Measurements from ENCODE around the gene IRF2BPL. TPM values are rescaled to one million over a fixed set of nuclear protein-coding genes. Genes with fewer than 3 reads are reported as not detected.

IRF2BPL gene
- polyA plus RNA-seq (ENCODE audit: insufficient read length in 3 of 3) = 10 to 100 TPM; 42.5 to 48.1 (median 45.5) TPM

- peak in 2 of 3 donors; percentile 92 to 95 for DNase-seq (ENCODE audit: low read depth in 3 of 3, low spot score in 2 of 3)
These were observed at the start of gene IRF2BPL for GRCh38 chr14:77028384-77029231. Gene IRF2BPL, minus strand, starts transcription at chr14:77028708. Its CDS starts 916 bp downstream, at chr14:77027792.

- no peak for DNase-seq (ENCODE audit: low read depth in 3 of 3, low spot score in 2 of 3)
These were observed 48.5 kb upstream of the IRF2BPL start for GRCh38 chr14:77077040-77077439.

- DNase-seq (ENCODE audit: low read depth in 3 of 3, low spot score in 2 of 3) = peak in 1 of 3 donors; percentile 55
These were observed 47.7 kb upstream of the IRF2BPL start for GRCh38 chr14:77076113-77076631.

GRCh38 chr14:77074969-77075368 is 46.5 kb upstream of the IRF2BPL start:
- DNase-seq (ENCODE audit: low read depth in 3 of 3, low spot score in 2 of 3) = no peak

- no peak for DNase-seq (ENCODE audit: low read depth in 3 of 3, low spot score in 2 of 3)
These were observed 43.5 kb upstream of the IRF2BPL start for GRCh38 chr14:77071938-77072388.

GRCh38 chr14:77069551-77069950 is 41.0 kb upstream of the IRF2BPL start:
- no peak for DNase-seq (ENCODE audit: low read depth in 3 of 3, low spot score in 2 of 3)

GRCh38 chr14:77068517-77069200 is 40.2 kb upstream of the IRF2BPL start:
- no peak for DNase-seq (ENCODE audit: low read depth in 3 of 3, low spot score in 2 of 3)

- DNase-seq (ENCODE audit: low read depth in 3 of 3, low spot score in 2 of 3) = peak in 1 of 3 donors; percentile 58
These were observed 39.4 kb upstream of the IRF2BPL start for GRCh38 chr14:77067632-77068516.

- no peak for DNase-seq (ENCODE audit: low read depth in 3 of 3, low spot score in 2 of 3)
These were observed 38.2 kb upstream of the IRF2BPL start for GRCh38 chr14:77066578-77067172.

- no peak for DNase-seq (ENCODE audit: low read depth in 3 of 3, low spot score in 2 of 3)
These were observed 37.5 kb upstream of the IRF2BPL start for GRCh38 chr14:77065851-77066577.

- DNase-seq (ENCODE audit: low read depth in 3 of 3, low spot score in 2 of 3) = no peak
These were observed 36.1 kb upstream of the IRF2BPL start for GRCh38 chr14:77064521-77065178.

GRCh38 chr14:77063571-77064171 is 35.2 kb upstream of the IRF2BPL start:
- DNase-seq (ENCODE audit: low read depth in 3 of 3, low spot score in 2 of 3) = no peak

- no peak for DNase-seq (ENCODE audit: low read depth in 3 of 3, low spot score in 2 of 3)
These were observed 33.8 kb upstream of the IRF2BPL start for GRCh38 chr14:77062261-77062660.

GRCh38 chr14:77061630-77062257 is 33.2 kb upstream of the IRF2BPL start:
- DNase-seq (ENCODE audit: low read depth in 3 of 3, low spot score in 2 of 3) = no peak

- DNase-seq (ENCODE audit: low read depth in 3 of 3, low spot score in 2 of 3) = no peak
These were observed 30.9 kb upstream of the IRF2BPL start for GRCh38 chr14:77059276-77059915.

- no peak for DNase-seq (ENCODE audit: low read depth in 3 of 3, low spot score in 2 of 3)
These were observed 30.3 kb upstream of the IRF2BPL start for GRCh38 chr14:77058785-77059184.

GRCh38 chr14:77058117-77058516 is 29.6 kb upstream of the IRF2BPL start:
- DNase-seq (ENCODE audit: low read depth in 3 of 3, low spot score in 2 of 3) = no peak

GRCh38 chr14:77055981-77056380 is 27.5 kb upstream of the IRF2BPL start:
- DNase-seq (ENCODE audit: low read depth in 3 of 3, low spot score in 2 of 3) = no peak

Measured in right renal cortex interstitium (tissue), 3 donors.